WI38 (cell line): ENCODE data around the gene PCNT.

Source experiments
- H3K4me3 ChIP-seq: 2 replicates; pipeline ENCODE4 v1.5.1; 2011; ENCODE audit warnings: low read depth, mild to moderate bottlenecking, control low read depth, low read length
- TF ChIP-seq, protein P1 (sequence below): IDR thresholded peaks from 2 replicates; pipeline ENCODE4 v1.5.1; 2012; ENCODE audit warnings: low read depth, mild to moderate bottlenecking, control low read depth, low read length

The PCNT gene

DNA sequence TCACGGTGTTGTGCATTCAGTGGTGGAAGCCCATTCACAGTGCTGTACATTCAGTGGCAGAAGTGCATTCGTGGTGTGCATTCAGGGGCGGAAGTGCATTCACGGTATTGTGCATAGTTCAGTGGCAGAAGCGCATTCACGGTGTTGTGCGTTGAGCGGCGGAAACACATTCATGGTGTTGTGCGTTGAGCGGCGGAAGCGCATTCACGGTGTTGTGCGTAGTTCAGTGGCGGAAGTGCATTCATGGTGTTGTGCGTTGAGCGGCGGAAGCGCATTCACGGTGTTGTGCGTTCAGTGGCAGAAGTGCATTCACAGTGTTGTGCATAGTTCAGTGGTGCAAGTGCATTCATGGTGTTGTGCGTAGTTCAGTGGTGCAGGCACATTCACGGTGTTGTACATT is 60.6 kb downstream of the PCNT start:
- no peak overlapping the region for H3K4me3 ChIP-seq
- TF ChIP-seq, protein P1, sequence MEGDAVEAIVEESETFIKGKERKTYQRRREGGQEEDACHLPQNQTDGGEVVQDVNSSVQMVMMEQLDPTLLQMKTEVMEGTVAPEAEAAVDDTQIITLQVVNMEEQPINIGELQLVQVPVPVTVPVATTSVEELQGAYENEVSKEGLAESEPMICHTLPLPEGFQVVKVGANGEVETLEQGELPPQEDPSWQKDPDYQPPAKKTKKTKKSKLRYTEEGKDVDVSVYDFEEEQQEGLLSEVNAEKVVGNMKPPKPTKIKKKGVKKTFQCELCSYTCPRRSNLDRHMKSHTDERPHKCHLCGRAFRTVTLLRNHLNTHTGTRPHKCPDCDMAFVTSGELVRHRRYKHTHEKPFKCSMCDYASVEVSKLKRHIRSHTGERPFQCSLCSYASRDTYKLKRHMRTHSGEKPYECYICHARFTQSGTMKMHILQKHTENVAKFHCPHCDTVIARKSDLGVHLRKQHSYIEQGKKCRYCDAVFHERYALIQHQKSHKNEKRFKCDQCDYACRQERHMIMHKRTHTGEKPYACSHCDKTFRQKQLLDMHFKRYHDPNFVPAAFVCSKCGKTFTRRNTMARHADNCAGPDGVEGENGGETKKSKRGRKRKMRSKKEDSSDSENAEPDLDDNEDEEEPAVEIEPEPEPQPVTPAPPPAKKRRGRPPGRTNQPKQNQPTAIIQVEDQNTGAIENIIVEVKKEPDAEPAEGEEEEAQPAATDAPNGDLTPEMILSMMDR: no peak

DNA sequence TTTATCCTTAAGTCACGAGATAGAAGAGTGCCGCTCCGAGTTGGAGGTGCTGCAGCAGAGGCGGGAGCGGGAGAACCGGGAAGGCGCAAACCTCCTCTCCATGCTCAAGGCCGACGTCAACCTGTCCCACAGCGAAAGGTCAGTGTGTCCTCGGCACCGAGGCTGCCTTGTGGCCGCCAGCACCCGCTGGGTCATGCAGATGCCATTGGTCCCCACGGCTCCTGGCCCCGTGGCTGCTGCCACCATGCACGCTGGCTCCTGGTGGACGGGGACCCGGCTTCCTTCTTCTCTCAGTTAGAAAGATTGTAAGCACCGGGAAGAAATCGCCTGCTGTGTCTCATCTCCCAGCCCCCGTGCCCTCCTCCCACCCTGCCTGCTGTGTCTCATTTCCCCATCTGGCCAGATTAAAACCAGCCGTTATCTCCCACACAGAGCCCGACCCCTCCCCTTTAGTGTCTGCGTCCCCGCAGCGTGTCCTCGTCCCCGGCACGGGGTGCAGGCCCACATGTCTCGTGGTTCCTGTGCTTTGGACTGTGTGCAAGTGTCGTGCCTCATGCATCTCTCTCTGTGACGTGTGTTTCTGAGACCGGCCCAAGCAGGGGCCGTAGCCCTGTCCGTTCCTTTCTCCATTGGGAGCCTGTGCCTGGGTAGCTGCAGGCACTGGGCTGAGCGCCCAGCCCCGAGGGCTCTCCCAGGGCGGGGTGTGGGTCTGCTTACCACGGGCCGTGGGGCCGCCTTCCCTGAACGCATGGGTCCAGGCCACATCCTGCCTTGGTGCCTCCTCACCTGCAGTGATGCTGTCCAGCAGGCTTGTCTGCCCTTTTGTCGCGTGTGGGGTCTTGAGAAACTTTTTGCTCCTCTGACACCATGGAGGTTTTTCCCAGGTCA is 62.1 kb downstream of the PCNT start:
- H3K4me3 ChIP-seq: no peak overlapping the region
- TF ChIP-seq, protein P1: no peak

DNA sequence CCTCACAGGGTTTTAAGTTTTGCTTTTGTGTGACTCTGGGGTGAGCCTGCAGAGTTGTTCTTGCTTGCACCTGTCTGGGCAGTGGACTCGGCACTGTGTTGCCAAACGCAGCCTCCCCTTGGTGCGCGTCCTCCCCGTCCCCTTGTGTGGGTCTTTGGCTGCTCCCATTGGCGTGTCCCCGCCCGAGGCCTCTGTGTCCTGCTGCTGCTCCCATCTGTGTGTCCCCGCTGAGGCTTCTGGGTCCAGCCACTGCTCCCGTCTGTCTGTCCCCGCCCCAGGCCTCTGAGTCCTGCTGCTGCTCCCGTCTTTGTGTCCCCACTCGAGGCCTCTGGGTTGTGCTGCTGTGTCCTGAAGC is 62.8 kb downstream of the PCNT start:
- TF ChIP-seq, protein P1: no peak
- no peak overlapping the region for H3K4me3 ChIP-seq

DNA sequence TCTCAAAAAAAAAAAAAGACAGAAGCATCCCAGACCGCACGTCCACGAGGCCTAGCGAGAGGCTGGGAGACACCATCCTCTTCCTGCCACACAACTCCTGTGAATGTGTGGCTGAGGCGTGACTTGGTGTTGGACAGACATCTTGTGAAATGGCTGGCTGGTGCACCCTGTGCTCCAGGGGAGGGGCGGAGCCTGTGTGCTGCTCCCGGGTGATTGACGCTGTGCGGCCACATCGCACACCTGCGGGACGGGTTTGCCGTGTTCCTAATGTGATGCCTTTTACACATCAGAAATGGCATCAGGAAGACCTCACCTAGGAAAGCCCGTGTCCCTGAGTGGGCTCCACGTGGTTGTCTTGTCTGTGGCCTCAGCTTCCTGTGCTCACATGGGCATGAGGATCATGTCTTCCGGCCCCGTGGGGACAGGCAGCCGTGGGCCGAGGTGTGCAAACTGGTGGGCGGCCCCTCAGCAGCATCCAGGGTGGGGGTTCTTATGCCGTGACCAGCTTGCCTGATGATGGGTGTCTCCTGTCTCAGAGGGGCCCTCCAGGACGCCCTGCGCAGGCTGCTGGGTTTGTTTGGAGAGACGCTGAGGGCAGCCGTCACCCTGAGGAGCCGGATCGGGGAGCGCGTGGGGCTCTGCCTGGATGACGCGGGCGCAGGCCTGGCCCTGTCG is 64.4 kb downstream of the PCNT start:
- TF ChIP-seq, protein P1: no peak
- H3K4me3 ChIP-seq: no peak overlapping the region

DNA sequence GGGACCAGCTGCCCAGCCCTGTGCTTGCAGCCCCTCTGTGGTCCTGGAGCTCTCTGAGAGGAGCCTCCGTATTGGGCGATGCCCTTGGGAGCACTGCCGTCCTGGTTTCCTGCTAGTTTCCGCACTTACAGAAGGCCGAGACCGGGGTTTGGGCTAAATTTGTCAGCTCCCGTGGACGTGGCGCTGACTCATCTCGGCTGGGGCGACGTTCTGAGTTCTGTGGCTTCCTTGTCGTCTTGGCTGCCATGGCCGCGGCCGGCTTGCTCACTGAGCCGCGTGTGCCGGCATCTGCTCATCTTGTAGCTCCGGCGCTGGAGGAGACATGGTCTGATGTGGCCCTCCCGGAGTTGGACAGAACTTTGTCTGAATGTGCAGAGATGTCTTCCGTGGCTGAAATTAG is 64.9 kb downstream of the PCNT start:
- TF ChIP-seq, protein P1: no peak
- H3K4me3 ChIP-seq: no peak overlapping the region

DNA sequence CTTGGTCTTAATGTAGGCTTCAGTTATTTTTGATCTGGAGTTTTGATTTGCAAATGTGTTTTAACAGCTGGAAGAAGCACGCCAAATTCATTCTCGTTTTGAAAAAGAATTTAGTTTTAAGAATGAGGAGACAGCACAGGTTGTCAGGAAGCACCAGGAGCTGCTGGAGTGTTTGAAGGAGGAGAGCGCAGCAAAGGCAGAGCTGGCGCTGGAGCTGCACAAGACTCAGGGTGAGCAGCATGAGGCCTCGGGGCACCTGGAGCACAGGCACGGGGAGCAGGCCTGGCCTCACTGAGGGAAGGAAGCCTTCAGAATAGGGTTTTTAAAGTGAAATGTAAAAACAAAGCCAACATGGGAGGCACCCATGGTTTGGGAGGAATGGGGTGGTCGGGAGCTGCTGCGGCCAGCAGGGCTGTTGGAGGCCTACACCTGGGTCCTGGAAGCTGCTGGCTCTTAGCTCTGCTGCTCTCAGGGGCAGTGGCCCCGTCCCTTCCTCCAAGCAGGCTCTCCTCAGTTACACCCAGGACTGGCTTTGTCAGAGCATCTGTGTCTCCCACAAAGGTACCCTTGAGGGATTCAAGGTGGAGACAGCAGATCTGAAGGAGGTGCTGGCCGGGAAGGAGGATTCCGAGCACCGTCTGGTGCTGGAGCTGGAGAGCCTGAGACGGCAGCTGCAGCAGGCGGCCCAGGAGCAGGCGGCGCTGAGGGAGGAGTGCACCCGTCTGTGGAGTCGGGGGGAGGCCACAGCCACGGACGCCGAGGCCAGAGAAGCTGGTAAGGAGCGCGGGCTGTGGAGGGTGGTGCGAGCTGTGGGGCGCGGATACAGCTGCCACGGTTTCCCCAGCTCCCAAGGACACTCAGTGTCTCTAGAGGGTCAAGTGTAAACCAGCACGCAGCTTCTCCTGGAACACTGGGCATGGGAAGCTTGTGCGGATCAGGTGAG is 66.9 kb downstream of the PCNT start:
- no peak overlapping the region for H3K4me3 ChIP-seq
- TF ChIP-seq, protein P1: no peak
